ENCODE results near the gene PRRC2C. TPM values are rescaled to one million over a fixed set of nuclear protein-coding genes. Genes with fewer than 3 reads are reported as not detected.

Gene PRRC2C
- total and polyA plus RNA-seq, 2 of the 13 experiments (the other 11 are each of a cell fraction or from before 2014, with no cell fraction given): 46.2 to 57.0 TPM

DNA sequence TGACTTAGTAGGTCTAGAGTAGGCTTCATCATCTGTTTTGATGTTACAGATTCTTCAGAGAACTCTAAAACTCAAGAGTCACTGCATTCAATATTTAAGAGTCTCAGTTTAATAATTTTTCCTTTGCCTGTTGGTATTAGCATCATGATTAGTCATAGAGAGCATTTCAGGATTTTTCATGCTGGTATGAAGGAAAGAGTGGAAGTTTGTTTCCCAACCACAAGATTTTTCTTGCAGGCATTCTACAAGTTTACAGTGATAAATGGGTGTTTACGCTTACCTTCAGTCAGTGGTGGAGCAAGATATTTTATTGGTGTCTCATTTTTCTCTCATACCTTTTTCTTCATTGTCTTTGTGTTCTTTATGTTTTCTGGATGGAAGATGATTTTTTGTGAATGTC, 78.3 kb downstream of the PRRC2C start:
- in situ Hi-C loops (cut with HindIII; ENCODE audit: extremely low pct_ligation_motif_present, low pct_unique_long_range_greater_than_20kb): no loop called here
- no peak overlapping the region for H2AFZ ChIP-seq (ENCODE audit: low read length)
- H3K79me2 ChIP-seq (ENCODE audit: insufficient read depth, low read length): no peaks in the 10 kb centered on the region
- ATAC-seq (no peak), DNase-seq (ENCODE audit: low spot score) (no peak), FAIRE-seq (no peak)
- H3K4me3 ChIP-seq (replicated peaks in 1 of 3; ENCODE audit: insufficient read depth in 1 of 3, low read depth in 2 of 3, low read length in 3 of 3): no peak overlapping the region
- 97% methylated on average over 1 of the region's 1 CpG for WGBS (ENCODE audit: low lambda C conversion rate)
- no peak overlapping the region for H3K27ac ChIP-seq (ENCODE audit: extremely low read length, insufficient read depth, low read length)
- intact Hi-C loops (cut with micrococcal nuclease; ENCODE audit: unreplicated experiment): no loop called here
- no peaks in the 10 kb centered on the region for H3K4me1 ChIP-seq (ENCODE audit: insufficient read depth, low read length)
- H3K9ac ChIP-seq (ENCODE audit: insufficient read depth, low read depth, low read length): no peak overlapping the region
- H4K20me1 ChIP-seq (ENCODE audit: insufficient read depth, low read length): no peaks in the 10 kb centered on the region; the same call in 1 of the 2 replicates
- H3K9me3 ChIP-seq (ENCODE audit: low read length): no peaks in the 10 kb centered on the region
- H3K36me3 ChIP-seq (replicated peaks in 1 of 2; ENCODE audit: control insufficient read depth in 1 of 2, insufficient read depth in 2 of 2, low read length in 2 of 2): peaks cover 18 to 81% of the 10 kb centered on the region in 2 experiments
- H3K27me3 ChIP-seq (ENCODE audit: control insufficient read depth in 1 of 2, insufficient read depth in 2 of 2, low read length in 2 of 2): no peaks in the 10 kb centered on the region
- BruUV-seq (replicated peaks): no TSS peak
- POLR2A ChIA-PET: no interaction called here
- H3K4me2 ChIP-seq (ENCODE audit: low read depth, low read length): no peak overlapping the region
- TF ChIP-seq DPF2 (CRISPR knock-in tag; IDR thresholded peaks at IDR 0.05; ENCODE audit: borderline replicate concordance, low read depth): no peak
- TF ChIP-seq FOXC1 (CRISPR knock-in tag; IDR thresholded peaks at IDR 0.05; ENCODE audit: borderline replicate concordance): no peak
- no peak for TF ChIP-seq ZNF468 (CRISPR knock-in tag; IDR thresholded peaks at IDR 0.05)
- no peak for TF ChIP-seq HMGA1 (CRISPR knock-in tag; conservative IDR thresholded peaks at IDR 0.05)
- TF ChIP-seq, protein P1, sequence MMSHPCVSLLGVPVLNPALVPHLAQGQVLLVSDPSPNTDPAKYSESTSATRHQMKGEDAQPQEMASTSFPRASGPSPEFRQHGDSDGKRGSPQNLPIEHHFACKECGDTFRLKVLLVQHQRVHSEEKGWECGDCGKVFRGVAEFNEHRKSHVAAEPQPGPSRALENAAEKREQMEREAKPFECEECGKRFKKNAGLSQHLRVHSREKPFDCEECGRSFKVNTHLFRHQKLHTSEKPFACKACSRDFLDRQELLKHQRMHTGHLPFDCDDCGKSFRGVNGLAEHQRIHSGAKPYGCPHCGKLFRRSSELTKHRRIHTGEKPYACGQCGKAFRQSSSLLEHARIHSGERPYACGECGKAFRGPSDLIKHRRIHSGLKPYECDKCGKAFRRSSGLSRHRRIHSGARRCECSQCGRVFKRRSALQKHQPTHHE (CRISPR knock-in tag; IDR thresholded peaks at IDR 0.05; ENCODE audit: borderline replicate concordance): no peak
- no peak for TF ChIP-seq ZNF674 (CRISPR knock-in tag; IDR thresholded peaks at IDR 0.05; ENCODE audit: low read depth)
- no peak for TF ChIP-seq ZNF564 (CRISPR knock-in tag; IDR thresholded peaks at IDR 0.05)
- no peak for TF ChIP-seq MAFK (conservative IDR thresholded peaks at IDR 0.05 in 1 of 2, IDR thresholded peaks at IDR 0.05 in 1 of 2; ENCODE audit: low read length in 2 of 2)
- no peak for TF ChIP-seq ZNF672 (CRISPR knock-in tag; IDR thresholded peaks at IDR 0.05)
- TF ChIP-seq CENPX (CRISPR knock-in tag; IDR thresholded peaks at IDR 0.05): no peak
- no peak for TF ChIP-seq NCOA1 (CRISPR knock-in tag; IDR thresholded peaks at IDR 0.05)
- TF ChIP-seq ZNF883 (CRISPR knock-in tag; IDR thresholded peaks at IDR 0.05; ENCODE audit: not compliant biosample characterization): no peak
- TF ChIP-seq NFIB (CRISPR knock-in tag; IDR thresholded peaks at IDR 0.05; ENCODE audit: borderline replicate concordance): no peak
- TF ChIP-seq ZFP37 (CRISPR knock-in tag; IDR thresholded peaks at IDR 0.05; ENCODE audit: borderline replicate concordance): no peak
- TF ChIP-seq ZNF501 (CRISPR knock-in tag; IDR thresholded peaks at IDR 0.05): no peak
- CTCF ChIA-PET (ENCODE audit: low intra/inter-chr PET ratio, low total read pairs): no interaction called here

Measured in HepG2 (cell line).